ENCODE data around the gene CLN3.

- TF ChIP-seq POLR2A (IDR thresholded peaks at IDR 0.05) (no peak), CTCF (IDR thresholded peaks at IDR 0.05) (no peak), EP300 (IDR thresholded peaks at IDR 0.05; ENCODE audit: low read depth) (no peak), POLR2AphosphoS5 (IDR thresholded peaks at IDR 0.05) (no peak)
These were observed 48.5 kb upstream of the CLN3 start for GRCh38 chr16:28540346-28540745.
